Breast epithelium (tissue), 4 donors: Measurements from ENCODE around the gene PKLR. TPM values are rescaled to one million over a fixed set of nuclear protein-coding genes. Genes with fewer than 3 reads are reported as not detected.

Experiments used
- DNase-seq, 2 donors: peaks; one replicate each; pipeline ENCODE4 v3.0.0-alpha.2; 2019; ENCODE audit warnings: low spot score in 2 of 2
- H3K27ac ChIP-seq, 2 donors: fragments of 200-600 bp; sonication (generic) in 1 of 2; one replicate each; pipeline ENCODE4 v1.5.1; 2016 to 2019; ENCODE audit warnings: mild to moderate bottlenecking in 1 of 2
- H3K27me3 ChIP-seq, 2 donors: fragments of 200-600 bp; sonication (generic) in 1 of 2; one replicate each; pipeline versions ENCODE4 v1.5.1 to v1.6.0; 2017 to 2019; ENCODE audit warnings: control low read depth in 1 of 2, mild to moderate bottlenecking in 1 of 2
- H3K36me3 ChIP-seq: fragments of 200-600 bp; one replicate; pipeline ENCODE4 v1.5.1; 2019
- H3K4me1 ChIP-seq, 2 donors: fragments of 200-600 bp; sonication (generic); one replicate each; pipeline ENCODE4 v1.5.1; 2016 to 2019; ENCODE audit warnings: control low read depth in 1 of 2
- H3K4me3 ChIP-seq, 3 donors: fragments of 200-600 bp; sonication (generic); 1 replicate in 2 of 3; 2 replicates in 1 of 3; pipeline ENCODE4 v1.5.1; 2016 to 2019; ENCODE audit warnings: mild to moderate bottlenecking in 3 of 3, moderate library complexity in 2 of 3
- H3K9me3 ChIP-seq, 2 donors: fragments of 200-600 bp; sonication (generic) in 1 of 2; one replicate each; pipeline ENCODE4 v1.5.1; 2016 to 2019; ENCODE audit warnings: control low read depth in 1 of 2
- CTCF ChIP-seq, 3 donors: fragments of 450-650 bp; IDR thresholded peaks; one replicate each; pipeline ENCODE4 v1.5.1; 2016 to 2017; ENCODE audit warnings: antibody characterized with exemption in 3 of 3, mild to moderate bottlenecking in 3 of 3, moderate library complexity in 3 of 3
- POLR2A ChIP-seq: fragments of 450-650 bp; IDR thresholded peaks from one replicate; pipeline ENCODE4 v1.6.1; 2016; ENCODE audit warnings: antibody characterized with exemption, mild to moderate bottlenecking, moderate library complexity
- POLR2AphosphoS5 ChIP-seq, 3 donors: sonication (generic); formaldehyde crosslinking; IDR thresholded peaks; one replicate each; pipeline ENCODE4 v1.6.1; 2017; ENCODE audit warnings: antibody characterized with exemption in 3 of 3
- intact Hi-C: fragments of 100-400 bp; cut with DNase I; formaldehyde crosslinking; loops from one replicate; pipeline ENCODE4 v1.15.1; 2023; ENCODE audit warnings: low total_unique reads
- total RNA-seq, 3 donors: library from RNA; depleted of rRNA; stranded (reverse); fragments of >200 nt; gene quantifications; one replicate each; pipeline ENCODE4 v1.1.0, GENCODE V29; 2016

PKLR gene
- total RNA-seq, 3 donors from 2014 or later, result 0.33 TPM; not detected in 2

- no peaks in the 10 kb centered on the region for H3K9me3 ChIP-seq
- no peaks in the 10 kb centered on the region for H3K27me3 ChIP-seq
- peak; percentile 93 to 94 for DNase-seq
- peak; percentile 30 to 41 (median 33) for TF ChIP-seq POLR2AphosphoS5 (IDR thresholded peaks at IDR 0.05)
- peak; percentile 58 for TF ChIP-seq POLR2A
- peak in 1 of 3 donors; percentile 11 for TF ChIP-seq CTCF (IDR thresholded peaks at IDR 0.05)
- H3K4me1 ChIP-seq, result peaks cover 5 to 9% of the 10 kb centered on the region in 2 donors
- no peaks in the 10 kb centered on the region for H3K36me3 ChIP-seq
- H3K27ac ChIP-seq, result peak overlapping the region; percentile 90 to 97
- H3K4me3 ChIP-seq, result peak overlapping the region; percentile 73 to 82 (median 79)
- intact Hi-C loops, result loop anchor here (5.0 kb wide), 1 partner anchor 72 kb away; no protein-coding TSS in a partner anchor
These were observed 22.9 kb upstream of the PKLR start for GRCh38 chr1:155324037-155324716.

- H3K27me3 ChIP-seq, result no peaks in the 10 kb centered on the region
- intact Hi-C loops, result loop anchor here (5.0 kb wide), 1 partner anchor 71 kb away; no protein-coding TSS in a partner anchor
- H3K36me3 ChIP-seq, result no peaks in the 10 kb centered on the region
- peak overlapping the region; percentile 73 to 82 (median 79) for H3K4me3 ChIP-seq
- H3K27ac ChIP-seq, result peak overlapping the region; percentile 90 to 97
- no peaks in the 10 kb centered on the region for H3K9me3 ChIP-seq
- TF ChIP-seq POLR2A, result no peak
- TF ChIP-seq POLR2AphosphoS5 (IDR thresholded peaks at IDR 0.05), result no peak
- no peak for TF ChIP-seq CTCF (IDR thresholded peaks at IDR 0.05)
- peaks cover 5 to 9% of the 10 kb centered on the region in 2 donors for H3K4me1 ChIP-seq
- DNase-seq, result peak; percentile 79 to 80
These were observed 22.4 kb upstream of the PKLR start for GRCh38 chr1:155323729-155324036.

- H3K4me3 ChIP-seq, result peak overlapping the region; percentile 73 to 82 (median 79)
- H3K27me3 ChIP-seq, result no peaks in the 10 kb centered on the region
- intact Hi-C loops, result loop anchor here (5.0 kb wide), 1 partner anchor 71 kb away; no protein-coding TSS in a partner anchor
- peak; percentile 83 to 89 for DNase-seq
- TF ChIP-seq POLR2A, result no peak
- peak; percentile 91 to 97 (median 96) for TF ChIP-seq CTCF (IDR thresholded peaks at IDR 0.05)
- TF ChIP-seq POLR2AphosphoS5 (IDR thresholded peaks at IDR 0.05), result peak in 1 of 3 donors; percentile 34
- no peaks in the 10 kb centered on the region for H3K36me3 ChIP-seq
- peak overlapping the region; percentile 90 to 97 for H3K27ac ChIP-seq
- peaks cover 5 to 9% of the 10 kb centered on the region in 2 donors for H3K4me1 ChIP-seq
- no peaks in the 10 kb centered on the region for H3K9me3 ChIP-seq
These were observed 21.9 kb upstream of the PKLR start for GRCh38 chr1:155322953-155323728.

GRCh38 chr1:155322571-155322952 lies 21.3 kb upstream of the PKLR start:
- no peak for DNase-seq
- H3K36me3 ChIP-seq, result no peaks in the 10 kb centered on the region

More at GRCh38 chr1:155322571-155322952, 21.3 kb upstream of the PKLR start:
- intact Hi-C loops, result loop anchor here (5.0 kb wide), 1 partner anchor 70 kb away; no protein-coding TSS in a partner anchor
- H3K27me3 ChIP-seq, result no peaks in the 10 kb centered on the region
- H3K9me3 ChIP-seq, result no peaks in the 10 kb centered on the region
- peaks cover 5 to 9% of the 10 kb centered on the region in 2 donors for H3K4me1 ChIP-seq
- H3K27ac ChIP-seq, result peak overlapping the region; percentile 90 to 97
- TF ChIP-seq POLR2A (no peak), POLR2AphosphoS5 (IDR thresholded peaks at IDR 0.05) (no peak), CTCF (IDR thresholded peaks at IDR 0.05) (no peak)
- H3K4me3 ChIP-seq, result peak overlapping the region; percentile 73 to 82 (median 79)
